B cell (primary cell): ENCODE data around the gene SERTAD2.

Experiments used
- EZH2 ChIP-seq: IDR thresholded peaks from 2 replicates; pipeline ENCODE4 v1.6.1; 2012; ENCODE audit warnings: borderline replicate concordance, low read depth, mild to moderate bottlenecking, moderate library complexity, low read length; ENCODE audit not compliant: insufficient read depth, poor library complexity, severe bottlenecking
- TF ChIP-seq, protein P1 (sequence below): fragments of 200-600 bp; IDR thresholded peaks from one replicate; pipeline ENCODE4 v1.8.0; 2022; ENCODE audit warnings: antibody characterized with exemption, mild to moderate bottlenecking

DNA sequence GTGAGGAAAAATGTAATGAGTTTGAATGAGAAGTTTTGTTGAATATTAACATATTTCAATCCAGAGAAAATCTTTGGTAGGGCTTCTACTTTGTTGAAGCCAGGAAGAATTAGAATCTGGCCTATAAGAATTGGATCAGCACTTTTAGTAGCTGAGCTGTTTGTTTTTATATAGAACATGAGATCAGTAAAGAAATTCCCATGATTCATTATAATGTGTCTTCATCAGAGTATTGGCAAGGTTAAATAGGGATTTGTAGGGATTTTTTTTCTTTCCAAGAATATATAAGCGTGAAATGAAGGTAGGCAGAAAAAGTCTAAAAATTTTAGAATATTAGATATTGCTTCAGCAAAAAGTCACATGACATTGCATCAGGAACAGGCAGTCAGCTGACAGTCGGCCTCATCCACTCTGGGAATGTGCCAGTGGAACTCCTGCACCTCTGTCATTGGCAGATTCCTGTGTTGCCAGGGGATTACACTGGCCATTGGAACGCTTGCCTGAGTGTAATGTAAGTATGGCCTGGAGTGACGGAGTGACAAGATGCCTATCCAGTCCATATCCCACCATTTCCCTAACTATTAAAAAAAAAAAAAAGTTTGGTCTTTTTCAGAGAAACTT, 60.6 kb downstream of the SERTAD2 start:
- TF ChIP-seq, protein P1, sequence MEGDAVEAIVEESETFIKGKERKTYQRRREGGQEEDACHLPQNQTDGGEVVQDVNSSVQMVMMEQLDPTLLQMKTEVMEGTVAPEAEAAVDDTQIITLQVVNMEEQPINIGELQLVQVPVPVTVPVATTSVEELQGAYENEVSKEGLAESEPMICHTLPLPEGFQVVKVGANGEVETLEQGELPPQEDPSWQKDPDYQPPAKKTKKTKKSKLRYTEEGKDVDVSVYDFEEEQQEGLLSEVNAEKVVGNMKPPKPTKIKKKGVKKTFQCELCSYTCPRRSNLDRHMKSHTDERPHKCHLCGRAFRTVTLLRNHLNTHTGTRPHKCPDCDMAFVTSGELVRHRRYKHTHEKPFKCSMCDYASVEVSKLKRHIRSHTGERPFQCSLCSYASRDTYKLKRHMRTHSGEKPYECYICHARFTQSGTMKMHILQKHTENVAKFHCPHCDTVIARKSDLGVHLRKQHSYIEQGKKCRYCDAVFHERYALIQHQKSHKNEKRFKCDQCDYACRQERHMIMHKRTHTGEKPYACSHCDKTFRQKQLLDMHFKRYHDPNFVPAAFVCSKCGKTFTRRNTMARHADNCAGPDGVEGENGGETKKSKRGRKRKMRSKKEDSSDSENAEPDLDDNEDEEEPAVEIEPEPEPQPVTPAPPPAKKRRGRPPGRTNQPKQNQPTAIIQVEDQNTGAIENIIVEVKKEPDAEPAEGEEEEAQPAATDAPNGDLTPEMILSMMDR, result no peak
- no peak for TF ChIP-seq EZH2
